GM12878 (cell line): ENCODE results near the gene PRKCQ.

Source experiments
- CTCF ChIP-seq, 3 experiments: IDR thresholded peaks in 2 of 3; conservative IDR thresholded peaks in 1 of 3; 2 replicates each; pipeline ENCODE4 v1.5.1; 2011; ENCODE audit warnings: low read depth in 3 of 3, low read length in 3 of 3, mild to moderate bottlenecking in 3 of 3, control low read depth in 2 of 3, moderate library complexity in 2 of 3, inconsistent platforms in 1 of 3, mixed read lengths in 1 of 3; ENCODE audit not compliant: control insufficient read depth in 2 of 3, insufficient read depth in 1 of 3; ENCODE audit errors: extremely low read depth in 1 of 3
- EGR1 ChIP-seq, 2 experiments: IDR thresholded peaks; 1 replicate in 1 of 2; 2 replicates in 1 of 2; pipeline ENCODE4 v1.6.1; 2011 to 2012; ENCODE audit warnings: low read depth in 2 of 2, low read length in 2 of 2, borderline replicate concordance in 1 of 2, mild to moderate bottlenecking in 1 of 2, moderate library complexity in 1 of 2
- EZH2 ChIP-seq: IDR thresholded peaks from 2 replicates; pipeline ENCODE4 v1.6.1; 2012; ENCODE audit warnings: low read depth, mild to moderate bottlenecking, control low read depth, inconsistent platforms, low read length, borderline replicate concordance; ENCODE audit not compliant: control insufficient read depth
- NBN ChIP-seq: fragments of 450-650 bp; IDR thresholded peaks from 2 replicates; pipeline ENCODE4 v1.6.1; 2016
- POLR2A ChIP-seq: IDR thresholded peaks from 2 replicates; pipeline ENCODE4 v1.6.1; 2011; ENCODE audit warnings: low read depth, mild to moderate bottlenecking, low read length
- RCOR1 ChIP-seq: conservative IDR thresholded peaks from 2 replicates; pipeline ENCODE4 v1.6.1; 2012; ENCODE audit warnings: low read depth, low read length, improper control_type of control experiment
- SMARCA5 ChIP-seq: fragments of 450-650 bp; IDR thresholded peaks from 2 replicates; pipeline ENCODE4 v1.6.1; 2017; ENCODE audit warnings: mild to moderate bottlenecking

- TF ChIP-seq RCOR1 = no peak
- no peak for TF ChIP-seq NBN
- no peak for TF ChIP-seq POLR2A
- TF ChIP-seq EGR1 (IDR thresholded peaks at IDR 0.05; ENCODE audit: borderline replicate concordance in 1 of 2, low read depth in 2 of 2, low read length in 2 of 2) = no peak
- TF ChIP-seq EZH2 = no peak
- no peak for TF ChIP-seq SMARCA5
- TF ChIP-seq CTCF (IDR thresholded peaks at IDR 0.05 in 2 of 3, conservative IDR thresholded peaks at IDR 0.05 in 1 of 3; ENCODE audit: control insufficient read depth in 2 of 3, extremely low read depth in 1 of 3, insufficient read depth in 1 of 3, low read depth in 3 of 3, low read length in 3 of 3) = no peak
Measured at GRCh38 chr10:6379015-6379776, 200.9 kb downstream of the PRKCQ start.
